PC-3 (cell line): ENCODE data around the gene ZNF292. TPM values are rescaled to one million over a fixed set of nuclear protein-coding genes. Genes with fewer than 3 reads are reported as not detected.
"Not testable (repeated sequence)": the region's sequence is repeated elsewhere in the genome, so short reads cannot be mapped to it uniquely, and the experiment has no call there.

Experiments
- ATAC-seq: fragments of 200-7000 bp; cut with Tn5 transposase; 2 replicates; pipeline ENCODE4 v1.9.1; 2020; ENCODE audit warnings: mild to moderate bottlenecking, moderate library complexity
- BruUV-seq: library from RNA; stranded (reverse); fragments of 400-500 nt; replicated peaks from 2 replicates; lab custom pipeline; 2021; lab: Mats Ljungman, UMichigan
- CTCF ChIA-PET: fragments of 300-600 bp; sonication (Branson Sonifier 250); formaldehyde crosslinking; loops from one replicate; lab custom pipeline; 2022; ENCODE audit warnings: antibody characterized with exemption; lab: Charles Lee
- POLR2A ChIA-PET: fragments of 300-600 bp; sonication (Branson Sonifier 250); formaldehyde crosslinking; loops from one replicate; lab custom pipeline; 2022; ENCODE audit warnings: antibody characterized with exemption; ENCODE audit not compliant: unreplicated experiment; lab: Charles Lee
- DNase-seq: peaks from one replicate; pipeline ENCODE4 v3.0.0-alpha.2; 2015
- H2AFZ ChIP-seq: fragments of 300-600 bp; sonication (generic); 2 replicates; pipeline ENCODE4 v1.6.0; 2016; ENCODE audit warnings: antibody characterized with exemption, low read length
- H3F3A ChIP-seq: fragments of 300-600 bp; sonication (generic); one replicate; pipeline ENCODE4 v1.6.0; 2017; ENCODE audit warnings: antibody characterized with exemption, low read length, control low read depth, mild to moderate bottlenecking; ENCODE audit not compliant: unreplicated experiment
- H3K27ac ChIP-seq: fragments of 300-600 bp; sonication (generic); 2 replicates; pipeline ENCODE4 v1.5.1; 2016; ENCODE audit warnings: mild to moderate bottlenecking, low read length
- H3K27me3 ChIP-seq: fragments of 300-600 bp; sonication (generic); 2 replicates; pipeline ENCODE4 v1.6.1; 2016; ENCODE audit warnings: low read length, mixed read lengths
- H3K36me3 ChIP-seq: fragments of 300-600 bp; sonication (generic); 2 replicates; pipeline ENCODE4 v1.6.1; 2016; ENCODE audit warnings: low read depth, mixed run types, low read length, mixed read lengths
- H3K4me1 ChIP-seq: fragments of 300-600 bp; sonication (generic); 2 replicates; pipeline ENCODE4 v1.5.1; 2016; ENCODE audit warnings: low read length; ENCODE audit not compliant: insufficient read depth
- H3K4me2 ChIP-seq: fragments of 300-600 bp; sonication (generic); 2 replicates; pipeline ENCODE4 v1.6.0; 2016; ENCODE audit warnings: low read length
- H3K4me3 ChIP-seq: fragments of 300-600 bp; sonication (generic); 2 replicates; pipeline ENCODE4 v1.5.1; 2016; ENCODE audit warnings: mild to moderate bottlenecking, low read length, mixed read lengths
- H3K79me2 ChIP-seq: fragments of 300-600 bp; sonication (generic); 2 replicates; pipeline ENCODE4 v1.6.1; 2017; ENCODE audit warnings: low read length, mixed read lengths
- H3K9ac ChIP-seq: fragments of 300-600 bp; sonication (generic); 2 replicates; pipeline ENCODE4 v1.6.0; 2016; ENCODE audit warnings: mild to moderate bottlenecking, low read length
- H3K9me2 ChIP-seq: fragments of 300-600 bp; sonication (generic); replicated peaks from 2 replicates; pipeline ENCODE4 v1.6.1; 2016; ENCODE audit warnings: mixed run types, low read length, mixed read lengths
- H3K9me3 ChIP-seq: fragments of 300-600 bp; sonication (generic); 2 replicates; pipeline ENCODE4 v1.6.1; 2016; ENCODE audit warnings: low read length, mixed read lengths
- H4K20me1 ChIP-seq: fragments of 300-600 bp; sonication (generic); 2 replicates; pipeline ENCODE4 v1.6.1; 2016; ENCODE audit warnings: low read length, mixed read lengths
- CTCF ChIP-seq: fragments of 300-600 bp; sonication (generic); conservative IDR thresholded peaks from 2 replicates; pipeline ENCODE4 v1.5.1; 2017; ENCODE audit warnings: antibody characterized with exemption, low read depth, mild to moderate bottlenecking, low read length
- EZH2 ChIP-seq: fragments of 300-600 bp; sonication (generic); IDR thresholded peaks from one replicate; pipeline ENCODE4 v1.6.1; 2017; ENCODE audit warnings: antibody characterized with exemption, mild to moderate bottlenecking, low read length; ENCODE audit not compliant: unreplicated experiment
- EZH2phosphoT487 ChIP-seq: fragments of 300-600 bp; sonication (generic); IDR thresholded peaks from 2 replicates; pipeline ENCODE4 v1.6.1; 2018; ENCODE audit warnings: mild to moderate bottlenecking, antibody characterized with exemption, low read length, borderline replicate concordance
- intact Hi-C: fragments of 100-400 bp; cut with micrococcal nuclease; formaldehyde crosslinking; loops from 2 replicates; pipeline ENCODE4 v1.9.0; 2023
- total RNA-seq: library from RNA; depleted of rRNA; stranded (reverse); fragments of >200 nt; gene quantifications from 2 replicates; pipeline ENCODE4 v1.2.3, GENCODE V29; 2014

Gene ZNF292
- total RNA-seq, 1 experiment from 2014 or later = 8.9 TPM

- H3K36me3 ChIP-seq = no peaks in the 10 kb centered on the region
- no peak overlapping the region for H3K4me2 ChIP-seq
- ChIA-PET POLR2A (no interaction called here), CTCF (no interaction called here)
- no peaks in the 10 kb centered on the region for H3F3A ChIP-seq
- no peaks in the 10 kb centered on the region for H3K9me3 ChIP-seq
- H3K4me1 ChIP-seq = 0 out of 2 replicates have a peak, but pooled peaks cover 4% of the 10 kb centered on the region
- H3K9ac ChIP-seq = no peak overlapping the region
- 0 out of 2 replicates have a peak overlapping the region, but pooled peaks have one; percentile 5 for H3K27ac ChIP-seq
- no peaks in the 10 kb centered on the region for H3K9me2 ChIP-seq
- H2AFZ ChIP-seq = no peak overlapping the region
- no peaks in the 10 kb centered on the region for H3K27me3 ChIP-seq
- intact Hi-C loops = no loop called here
- no peak for TF ChIP-seq CTCF
- TF ChIP-seq EZH2phosphoT487 = no peak
- no peak for TF ChIP-seq EZH2
- ATAC-seq (peak; percentile 63), DNase-seq (peak; percentile 27)
- peaks cover 9% of the 10 kb centered on the region for H4K20me1 ChIP-seq
- peaks cover 90% of the 10 kb centered on the region for H3K79me2 ChIP-seq
- no peak overlapping the region for H3K4me3 ChIP-seq
- no TSS peak for BruUV-seq
Observed at GRCh38 chr6:87196275-87196842, 41.0 kb downstream of the ZNF292 start.

- TF ChIP-seq CTCF (no peak), EZH2phosphoT487 (no peak), EZH2 (no peak)
- peaks cover 91% of the 10 kb centered on the region for H3K79me2 ChIP-seq
- H3K4me2 ChIP-seq = no peak overlapping the region
- H3K4me1 ChIP-seq = 0 out of 2 replicates have a peak, but pooled peaks cover 4% of the 10 kb centered on the region
- H3K36me3 ChIP-seq = no peaks in the 10 kb centered on the region
- H3K9me2 ChIP-seq = no peaks in the 10 kb centered on the region
- CTCF ChIA-PET = no interaction called here
- H4K20me1 ChIP-seq = peaks cover 11% of the 10 kb centered on the region
- no peak for DNase-seq
- intact Hi-C loops = no loop called here
- no TSS peak for BruUV-seq
- no peak overlapping the region for H3K9ac ChIP-seq
- H3K4me3 ChIP-seq = no peak overlapping the region
- H3K9me3 ChIP-seq = no peaks in the 10 kb centered on the region
- no peaks in the 10 kb centered on the region for H3F3A ChIP-seq
- ATAC-seq = no peak
- H3K27ac ChIP-seq = no peak overlapping the region
- H3K27me3 ChIP-seq = no peaks in the 10 kb centered on the region
- H2AFZ ChIP-seq = no peak overlapping the region
- POLR2A ChIA-PET = no interaction called here
Observed at GRCh38 chr6:87197547-87197946, 42.2 kb downstream of the ZNF292 start.

- peaks cover 90% of the 10 kb centered on the region for H3K79me2 ChIP-seq
- POLR2A ChIA-PET, DNase-seq, H3K9me2 ChIP-seq, H3K4me3 ChIP-seq, ATAC-seq, H3F3A ChIP-seq, CTCF ChIA-PET, H3K4me1 ChIP-seq, H3K27ac ChIP-seq, H2AFZ ChIP-seq, H3K9ac ChIP-seq, H3K36me3 ChIP-seq, intact Hi-C loops, H3K27me3 ChIP-seq, H3K4me2 ChIP-seq, H3K9me3 ChIP-seq, BruUV-seq: not testable (repeated sequence)
- peaks cover 11% of the 10 kb centered on the region for H4K20me1 ChIP-seq
Observed at GRCh38 chr6:87198022-87198810, 42.9 kb downstream of the ZNF292 start.
